ENCODE data around the gene KLHL6. TPM values are rescaled to one million over a fixed set of nuclear protein-coding genes. Genes with fewer than 3 reads are reported as not detected.

Gene KLHL6
- total and polyA plus RNA-seq, 2 of the 13 experiments (the other 11 are each of a cell fraction or from before 2014, with no cell fraction given) = not detected

DNA sequence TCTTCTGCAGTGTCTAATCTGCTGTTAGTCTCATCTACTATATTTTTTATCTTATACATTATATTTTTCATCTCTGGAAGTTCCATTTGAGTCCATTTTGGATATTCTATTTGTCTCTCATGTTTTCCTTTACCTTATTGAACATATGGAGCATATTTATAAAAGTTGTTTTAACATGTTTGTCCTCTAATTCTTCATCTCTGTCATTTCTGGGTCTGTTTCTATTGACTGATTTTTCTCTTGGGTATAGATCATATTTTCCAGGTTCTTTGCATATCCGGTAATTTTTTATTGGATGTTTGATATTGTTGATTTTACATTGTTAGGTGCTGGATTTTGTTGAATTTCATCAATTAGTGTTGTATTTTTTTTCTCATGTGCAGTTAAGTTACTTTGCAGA lies 42.5 kb upstream of the KLHL6 start:
- no peak overlapping the region for H3K4me3 ChIP-seq (replicated peaks in 1 of 3; ENCODE audit: insufficient read depth in 1 of 3, low read depth in 2 of 3, low read length in 3 of 3)
- no peaks in the 10 kb centered on the region for H3K79me2 ChIP-seq (ENCODE audit: insufficient read depth, low read length)
- WGBS (ENCODE audit: low lambda C conversion rate) = 0% methylated on average over 1 of the region's 1 CpG
- BruUV-seq (replicated peaks) = no TSS peak
- in situ Hi-C loops (cut with HindIII; ENCODE audit: extremely low pct_ligation_motif_present, low pct_unique_long_range_greater_than_20kb) (no loop called here), intact Hi-C loops (cut with micrococcal nuclease; ENCODE audit: unreplicated experiment) (no loop called here)
- CTCF ChIA-PET (ENCODE audit: low intra/inter-chr PET ratio, low total read pairs) = no interaction called here
- no peaks in the 10 kb centered on the region for H3K4me1 ChIP-seq (ENCODE audit: insufficient read depth, low read length)
- H3K27me3 ChIP-seq (ENCODE audit: control insufficient read depth in 1 of 2, insufficient read depth in 2 of 2, low read length in 2 of 2) = no peaks in the 10 kb centered on the region; a peak in 1 of 5 replicates
- H4K20me1 ChIP-seq (ENCODE audit: insufficient read depth, low read length) = no peaks in the 10 kb centered on the region
- TF ChIP-seq SALL1 (CRISPR knock-in tag; IDR thresholded peaks at IDR 0.05) (no peak), STAT5B (CRISPR knock-in tag; IDR thresholded peaks at IDR 0.05) (no peak), IKZF4 (CRISPR knock-in tag; IDR thresholded peaks at IDR 0.05; ENCODE audit: borderline replicate concordance, low read depth, not compliant biosample characterization) (no peak)
- no peaks in the 10 kb centered on the region for H3K9me3 ChIP-seq (ENCODE audit: low read length)
- POLR2A ChIA-PET = no interaction called here
- FAIRE-seq = no peak
- H3K27ac ChIP-seq (ENCODE audit: extremely low read length, insufficient read depth, low read length) = no peak overlapping the region
- ATAC-seq = no peak
- no peaks in the 10 kb centered on the region for H3K36me3 ChIP-seq (replicated peaks in 1 of 2; ENCODE audit: control insufficient read depth in 1 of 2, insufficient read depth in 2 of 2, low read length in 2 of 2)
- H3K9ac ChIP-seq (ENCODE audit: insufficient read depth, low read depth, low read length) = no peak overlapping the region
- no peak overlapping the region for H2AFZ ChIP-seq (ENCODE audit: low read length)
- DNase-seq (ENCODE audit: low spot score) = no peak
- no peak overlapping the region for H3K4me2 ChIP-seq (ENCODE audit: low read depth, low read length)

DNA sequence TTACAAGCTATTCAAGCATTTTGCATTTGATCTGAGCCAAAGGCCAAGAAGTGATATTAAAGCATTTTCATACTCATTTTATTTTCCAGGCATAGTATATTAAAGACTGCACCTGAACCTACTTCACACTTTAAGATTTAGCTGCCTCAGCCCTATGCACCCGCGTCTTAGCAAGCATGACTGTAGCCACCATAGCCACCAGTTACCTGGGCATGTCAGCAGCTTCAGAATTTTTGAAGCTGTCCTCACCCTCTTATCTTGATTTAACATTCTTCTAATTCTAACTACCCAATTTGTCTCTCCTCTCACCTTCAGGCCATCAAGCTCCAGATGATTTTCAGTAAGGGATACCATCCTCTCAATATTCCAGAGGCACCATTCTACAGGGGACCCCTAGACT lies 39.1 kb upstream of the KLHL6 start:
- TF ChIP-seq, protein P1, sequence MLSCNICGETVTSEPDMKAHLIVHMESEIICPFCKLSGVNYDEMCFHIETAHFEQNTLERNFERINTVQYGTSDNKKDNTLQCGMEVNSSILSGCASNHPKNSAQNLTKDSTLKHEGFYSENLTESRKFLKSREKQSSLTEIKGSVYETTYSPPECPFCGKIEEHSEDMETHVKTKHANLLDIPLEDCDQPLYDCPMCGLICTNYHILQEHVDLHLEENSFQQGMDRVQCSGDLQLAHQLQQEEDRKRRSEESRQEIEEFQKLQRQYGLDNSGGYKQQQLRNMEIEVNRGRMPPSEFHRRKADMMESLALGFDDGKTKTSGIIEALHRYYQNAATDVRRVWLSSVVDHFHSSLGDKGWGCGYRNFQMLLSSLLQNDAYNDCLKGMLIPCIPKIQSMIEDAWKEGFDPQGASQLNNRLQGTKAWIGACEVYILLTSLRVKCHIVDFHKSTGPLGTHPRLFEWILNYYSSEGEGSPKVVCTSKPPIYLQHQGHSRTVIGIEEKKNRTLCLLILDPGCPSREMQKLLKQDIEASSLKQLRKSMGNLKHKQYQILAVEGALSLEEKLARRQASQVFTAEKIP (CRISPR knock-in tag; IDR thresholded peaks at IDR 0.05; ENCODE audit: borderline replicate concordance) = no peak
- TF ChIP-seq, protein P2, sequence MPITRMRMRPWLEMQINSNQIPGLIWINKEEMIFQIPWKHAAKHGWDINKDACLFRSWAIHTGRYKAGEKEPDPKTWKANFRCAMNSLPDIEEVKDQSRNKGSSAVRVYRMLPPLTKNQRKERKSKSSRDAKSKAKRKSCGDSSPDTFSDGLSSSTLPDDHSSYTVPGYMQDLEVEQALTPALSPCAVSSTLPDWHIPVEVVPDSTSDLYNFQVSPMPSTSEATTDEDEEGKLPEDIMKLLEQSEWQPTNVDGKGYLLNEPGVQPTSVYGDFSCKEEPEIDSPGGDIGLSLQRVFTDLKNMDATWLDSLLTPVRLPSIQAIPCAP (CRISPR knock-in tag; IDR thresholded peaks at IDR 0.05; ENCODE audit: low read depth) = no peak
- TF ChIP-seq RFX5 (IDR thresholded peaks at IDR 0.05; ENCODE audit: low read depth, low read length) (no peak), AGO2 (optimal IDR thresholded peaks at IDR 0.05; ENCODE audit: low read depth, low read length) (no peak), GZF1 (CRISPR knock-in tag; IDR thresholded peaks at IDR 0.05) (no peak), KDM4B (CRISPR knock-in tag; IDR thresholded peaks at IDR 0.05) (no peak), ZNF180 (CRISPR knock-in tag; IDR thresholded peaks at IDR 0.05; ENCODE audit: borderline replicate concordance, low read depth) (no peak), PPARG (CRISPR knock-in tag; conservative IDR thresholded peaks at IDR 0.05) (no peak)
- TF ChIP-seq, protein P3, sequence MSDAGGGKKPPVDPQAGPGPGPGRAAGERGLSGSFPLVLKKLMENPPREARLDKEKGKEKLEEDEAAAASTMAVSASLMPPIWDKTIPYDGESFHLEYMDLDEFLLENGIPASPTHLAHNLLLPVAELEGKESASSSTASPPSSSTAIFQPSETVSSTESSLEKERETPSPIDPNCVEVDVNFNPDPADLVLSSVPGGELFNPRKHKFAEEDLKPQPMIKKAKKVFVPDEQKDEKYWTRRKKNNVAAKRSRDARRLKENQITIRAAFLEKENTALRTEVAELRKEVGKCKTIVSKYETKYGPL (CRISPR knock-in tag; IDR thresholded peaks at IDR 0.05) = no peak
- Histone ChIP-seq H3K4me2 (ENCODE audit: low read depth, low read length) (no peak overlapping the region), H3K36me3 (replicated peaks in 1 of 2; ENCODE audit: control insufficient read depth in 1 of 2, insufficient read depth in 2 of 2, low read length in 2 of 2) (no peaks in the 10 kb centered on the region), H2AFZ (ENCODE audit: low read length) (no peak overlapping the region), H3K27ac (ENCODE audit: extremely low read length, insufficient read depth, low read length) (no peak overlapping the region), H3K9ac (ENCODE audit: insufficient read depth, low read depth, low read length) (no peak overlapping the region), H3K27me3 (ENCODE audit: control insufficient read depth in 1 of 2, insufficient read depth in 2 of 2, low read length in 2 of 2) (no peaks in the 10 kb centered on the region; a peak in 1 of 5 replicates), H3K9me3 (ENCODE audit: low read length) (no peaks in the 10 kb centered on the region), H3K4me1 (ENCODE audit: insufficient read depth, low read length) (no peaks in the 10 kb centered on the region), H3K79me2 (ENCODE audit: insufficient read depth, low read length) (no peaks in the 10 kb centered on the region), H3K4me3 (replicated peaks in 1 of 3; ENCODE audit: insufficient read depth in 1 of 3, low read depth in 2 of 3, low read length in 3 of 3) (no peak overlapping the region), H4K20me1 (ENCODE audit: insufficient read depth, low read length) (no peaks in the 10 kb centered on the region)
- intact Hi-C loops (cut with micrococcal nuclease; ENCODE audit: unreplicated experiment) = no loop called here
- in situ Hi-C loops (cut with HindIII; ENCODE audit: extremely low pct_ligation_motif_present, low pct_unique_long_range_greater_than_20kb) = no loop called here
- CTCF ChIA-PET (ENCODE audit: low intra/inter-chr PET ratio, low total read pairs) = no interaction called here
- POLR2A ChIA-PET = no interaction called here
- ATAC-seq = no peak
- no peak for FAIRE-seq
- no peak for DNase-seq (ENCODE audit: low spot score)
- 100% methylated on average over 2 of the region's 2 CpGs for WGBS (ENCODE audit: low lambda C conversion rate)
- BruUV-seq (replicated peaks) = no TSS peak

All from HepG2 (cell line).